ENCODE measurements around the gene LMBR1.

LMBR1 gene

DNA sequence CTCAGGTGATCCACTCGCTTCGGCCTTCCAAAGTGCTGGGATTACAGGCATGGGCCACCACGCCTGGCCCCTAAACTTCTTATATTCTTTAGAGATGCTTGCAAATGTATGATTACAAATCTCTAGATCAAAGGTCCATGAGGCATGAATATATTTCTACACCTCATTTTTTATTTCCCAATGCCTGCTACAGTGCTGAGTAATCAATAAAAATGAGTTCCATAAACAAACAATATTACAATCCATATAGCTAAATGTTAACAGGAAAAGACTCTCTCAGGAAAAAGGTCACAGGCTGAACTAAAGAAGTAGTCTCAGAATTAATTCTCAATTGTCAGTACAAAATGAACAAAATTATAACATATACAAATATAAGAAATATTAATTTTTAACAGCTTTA is 90.8 kb downstream of the LMBR1 start:
- Histone ChIP-seq H3K4me3 (ENCODE audit: low read depth, low read length) (no peak overlapping the region), H3K27me3 (ENCODE audit: insufficient read depth, low read depth, severe bottlenecking) (no peaks in the 10 kb centered on the region), H3K27ac (no peak overlapping the region), H3K9me3 (ENCODE audit: severe bottlenecking) (no peaks in the 10 kb centered on the region), H3K36me3 (peaks cover 6% of the 10 kb centered on the region; the same call in 1 of the 2 replicates)
- TF ChIP-seq, protein P1, sequence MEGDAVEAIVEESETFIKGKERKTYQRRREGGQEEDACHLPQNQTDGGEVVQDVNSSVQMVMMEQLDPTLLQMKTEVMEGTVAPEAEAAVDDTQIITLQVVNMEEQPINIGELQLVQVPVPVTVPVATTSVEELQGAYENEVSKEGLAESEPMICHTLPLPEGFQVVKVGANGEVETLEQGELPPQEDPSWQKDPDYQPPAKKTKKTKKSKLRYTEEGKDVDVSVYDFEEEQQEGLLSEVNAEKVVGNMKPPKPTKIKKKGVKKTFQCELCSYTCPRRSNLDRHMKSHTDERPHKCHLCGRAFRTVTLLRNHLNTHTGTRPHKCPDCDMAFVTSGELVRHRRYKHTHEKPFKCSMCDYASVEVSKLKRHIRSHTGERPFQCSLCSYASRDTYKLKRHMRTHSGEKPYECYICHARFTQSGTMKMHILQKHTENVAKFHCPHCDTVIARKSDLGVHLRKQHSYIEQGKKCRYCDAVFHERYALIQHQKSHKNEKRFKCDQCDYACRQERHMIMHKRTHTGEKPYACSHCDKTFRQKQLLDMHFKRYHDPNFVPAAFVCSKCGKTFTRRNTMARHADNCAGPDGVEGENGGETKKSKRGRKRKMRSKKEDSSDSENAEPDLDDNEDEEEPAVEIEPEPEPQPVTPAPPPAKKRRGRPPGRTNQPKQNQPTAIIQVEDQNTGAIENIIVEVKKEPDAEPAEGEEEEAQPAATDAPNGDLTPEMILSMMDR (IDR thresholded peaks at IDR 0.05; ENCODE audit: low read depth, low read length), result no peak
- DNase-seq, result no peak

DNA sequence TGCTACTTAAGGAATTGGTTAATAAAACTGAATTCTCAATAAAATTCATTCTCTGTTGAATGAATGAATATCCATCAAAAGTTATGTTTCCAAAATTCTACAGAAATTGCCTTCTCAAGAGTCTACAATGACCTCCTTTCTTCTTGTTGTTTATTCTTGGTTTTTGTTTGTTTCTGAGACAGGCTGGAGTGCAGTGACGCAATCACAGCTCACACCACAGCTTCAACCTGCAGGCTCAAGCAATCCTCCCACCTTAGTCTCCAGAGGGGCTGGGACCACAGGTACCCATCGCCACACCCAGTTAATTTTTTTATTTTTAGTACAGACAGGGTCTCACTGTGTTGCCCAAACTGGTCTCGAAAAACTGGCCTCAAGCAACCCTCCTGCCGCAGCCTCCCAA is 97.6 kb downstream of the LMBR1 start:
- TF ChIP-seq, protein P1 (IDR thresholded peaks at IDR 0.05; ENCODE audit: low read depth, low read length), result no peak
- no peaks in the 10 kb centered on the region; the same call in none of the 2 replicates for H3K36me3 ChIP-seq
- no peak for DNase-seq
- no peak overlapping the region for H3K4me3 ChIP-seq (ENCODE audit: low read depth, low read length)
- no peak overlapping the region for H3K27ac ChIP-seq
- no peaks in the 10 kb centered on the region for H3K27me3 ChIP-seq (ENCODE audit: insufficient read depth, low read depth, severe bottlenecking)
- H3K9me3 ChIP-seq (ENCODE audit: severe bottlenecking), result no peaks in the 10 kb centered on the region

DNA sequence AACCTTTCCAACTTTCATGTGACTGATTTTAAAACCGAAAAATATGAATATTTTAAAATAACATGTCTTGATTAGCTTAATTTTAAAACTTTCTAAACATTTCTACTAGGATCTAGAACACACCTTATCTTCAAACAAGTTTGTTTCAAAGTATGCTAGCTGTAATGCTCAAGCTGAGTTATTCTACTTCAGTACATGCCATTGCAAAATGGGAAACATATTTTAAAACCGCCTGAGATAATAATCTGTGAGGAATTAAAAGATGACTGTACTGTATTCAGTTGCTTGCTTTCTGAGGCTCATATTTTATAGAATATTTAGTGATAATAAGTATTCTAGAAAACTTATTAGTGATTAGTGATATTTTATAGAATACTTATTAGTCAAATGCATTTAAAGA is 99.6 kb downstream of the LMBR1 start:
- no peak overlapping the region for H3K27ac ChIP-seq
- DNase-seq, result no peak
- no peaks in the 10 kb centered on the region; the same call in none of the 2 replicates for H3K36me3 ChIP-seq
- H3K27me3 ChIP-seq (ENCODE audit: insufficient read depth, low read depth, severe bottlenecking), result no peaks in the 10 kb centered on the region
- H3K4me3 ChIP-seq (ENCODE audit: low read depth, low read length), result no peak overlapping the region
- H3K9me3 ChIP-seq (ENCODE audit: severe bottlenecking), result no peaks in the 10 kb centered on the region
- TF ChIP-seq, protein P1 (IDR thresholded peaks at IDR 0.05; ENCODE audit: low read depth, low read length), result no peak

DNA sequence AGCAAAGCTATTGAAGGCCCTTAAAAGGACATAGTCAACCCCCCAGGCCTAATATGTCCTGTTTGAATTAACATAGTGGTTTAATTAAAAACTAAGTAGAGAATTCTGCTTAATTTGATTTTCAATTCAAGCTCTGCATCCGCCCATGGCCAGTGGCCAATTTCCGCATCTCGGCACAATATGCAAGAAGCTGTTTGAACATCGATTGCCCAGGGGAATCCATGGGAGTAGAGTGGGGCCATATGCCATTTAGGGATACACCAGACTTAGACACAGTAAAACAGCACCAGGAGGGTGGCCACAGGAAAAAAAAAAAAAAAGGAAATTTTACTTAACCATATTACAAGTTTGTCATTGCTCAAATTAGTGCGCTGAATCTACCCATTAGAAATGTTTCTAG is 100.4 kb downstream of the LMBR1 start:
- Histone ChIP-seq H3K27me3 (ENCODE audit: insufficient read depth, low read depth, severe bottlenecking) (no peaks in the 10 kb centered on the region), H3K36me3 (no peaks in the 10 kb centered on the region; the same call in none of the 2 replicates), H3K9me3 (ENCODE audit: severe bottlenecking) (no peaks in the 10 kb centered on the region), H3K27ac (no peak overlapping the region), H3K4me3 (ENCODE audit: low read depth, low read length) (no peak overlapping the region)
- DNase-seq, result no peak
- TF ChIP-seq, protein P1 (IDR thresholded peaks at IDR 0.05; ENCODE audit: low read depth, low read length), result no peak

DNA sequence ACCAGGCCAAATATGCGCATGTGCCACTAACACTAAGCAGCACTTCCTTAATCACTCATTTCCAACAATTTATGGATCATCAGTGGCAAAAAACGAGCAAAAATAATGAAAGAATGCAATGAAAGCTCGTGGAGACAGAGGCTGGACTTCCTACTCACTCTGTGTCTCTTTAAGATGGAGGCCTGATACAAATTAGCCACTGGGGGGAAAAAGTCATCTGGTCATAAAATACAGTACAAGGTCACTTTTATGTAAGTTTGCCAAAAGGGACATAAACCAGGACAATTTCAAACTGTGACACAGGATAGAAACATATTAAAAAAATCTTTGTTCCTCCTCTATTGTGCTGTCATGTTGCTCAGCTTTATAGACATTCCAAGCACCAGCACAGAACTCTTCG is 101.7 kb downstream of the LMBR1 start:
- TF ChIP-seq, protein P1 (IDR thresholded peaks at IDR 0.05; ENCODE audit: low read depth, low read length), result no peak
- DNase-seq, result no peak
- no peaks in the 10 kb centered on the region; the same call in none of the 2 replicates for H3K36me3 ChIP-seq
- H3K9me3 ChIP-seq (ENCODE audit: severe bottlenecking), result no peaks in the 10 kb centered on the region
- no peak overlapping the region for H3K4me3 ChIP-seq (ENCODE audit: low read depth, low read length)
- no peak overlapping the region for H3K27ac ChIP-seq
- H3K27me3 ChIP-seq (ENCODE audit: insufficient read depth, low read depth, severe bottlenecking), result no peaks in the 10 kb centered on the region

DNA sequence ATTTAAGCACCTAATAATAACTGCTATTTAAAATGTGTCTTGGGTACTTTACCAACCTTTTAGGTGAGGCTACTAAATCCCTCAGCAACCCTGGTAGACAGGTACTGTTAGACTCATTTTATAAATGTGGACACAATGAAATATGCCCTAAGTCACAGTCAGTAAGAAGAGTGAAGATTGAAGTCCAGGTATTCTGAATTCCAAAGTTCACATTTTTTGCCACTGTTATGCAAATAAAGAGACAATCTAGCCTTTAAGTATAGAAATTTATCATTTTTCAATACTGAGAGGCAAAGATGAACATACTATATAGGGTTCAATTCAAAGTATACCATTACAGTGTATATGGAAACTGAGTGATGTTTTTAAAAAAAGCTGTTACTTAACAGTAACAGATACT is 102.7 kb downstream of the LMBR1 start:
- no peaks in the 10 kb centered on the region for H3K36me3 ChIP-seq
- DNase-seq, result no peak
- no peak overlapping the region for H3K27ac ChIP-seq
- H3K9me3 ChIP-seq (ENCODE audit: severe bottlenecking), result no peaks in the 10 kb centered on the region
- no peaks in the 10 kb centered on the region for H3K27me3 ChIP-seq (ENCODE audit: insufficient read depth, low read depth, severe bottlenecking)
- H3K4me3 ChIP-seq (ENCODE audit: low read depth, low read length), result no peak overlapping the region
- TF ChIP-seq, protein P1 (IDR thresholded peaks at IDR 0.05; ENCODE audit: low read depth, low read length), result no peak

Measured in WERI-Rb-1 (cell line).